OCI-LY1 (cell line): ENCODE results near the gene CNGA2.

ENCODE experiments used
- EZH2 ChIP-seq: fragments of 200-600 bp; sonication (generic), shearing (Covaris generic); IDR thresholded peaks from 2 replicates; pipeline ENCODE4 v1.8.0; 2017; ENCODE audit warnings: borderline replicate concordance, mixed run types, mild to moderate bottlenecking, antibody characterized with exemption, low read length, moderate library complexity, mixed read lengths
- TF ChIP-seq, protein P1 (sequence below): fragments of 200-600 bp; sonication (generic), shearing (Covaris generic); IDR thresholded peaks from 2 replicates; pipeline ENCODE4 v1.5.1; 2017; ENCODE audit warnings: mild to moderate bottlenecking, antibody characterized with exemption, low read length, moderate library complexity, mixed read lengths

GRCh38 chrX:151793886-151794285 is 59.3 kb downstream of the CNGA2 start:
- TF ChIP-seq, protein P1, sequence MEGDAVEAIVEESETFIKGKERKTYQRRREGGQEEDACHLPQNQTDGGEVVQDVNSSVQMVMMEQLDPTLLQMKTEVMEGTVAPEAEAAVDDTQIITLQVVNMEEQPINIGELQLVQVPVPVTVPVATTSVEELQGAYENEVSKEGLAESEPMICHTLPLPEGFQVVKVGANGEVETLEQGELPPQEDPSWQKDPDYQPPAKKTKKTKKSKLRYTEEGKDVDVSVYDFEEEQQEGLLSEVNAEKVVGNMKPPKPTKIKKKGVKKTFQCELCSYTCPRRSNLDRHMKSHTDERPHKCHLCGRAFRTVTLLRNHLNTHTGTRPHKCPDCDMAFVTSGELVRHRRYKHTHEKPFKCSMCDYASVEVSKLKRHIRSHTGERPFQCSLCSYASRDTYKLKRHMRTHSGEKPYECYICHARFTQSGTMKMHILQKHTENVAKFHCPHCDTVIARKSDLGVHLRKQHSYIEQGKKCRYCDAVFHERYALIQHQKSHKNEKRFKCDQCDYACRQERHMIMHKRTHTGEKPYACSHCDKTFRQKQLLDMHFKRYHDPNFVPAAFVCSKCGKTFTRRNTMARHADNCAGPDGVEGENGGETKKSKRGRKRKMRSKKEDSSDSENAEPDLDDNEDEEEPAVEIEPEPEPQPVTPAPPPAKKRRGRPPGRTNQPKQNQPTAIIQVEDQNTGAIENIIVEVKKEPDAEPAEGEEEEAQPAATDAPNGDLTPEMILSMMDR: no peak
- TF ChIP-seq EZH2: no peak
